HG03520 (cell line): ENCODE data around the gene HSPA12A.

Experiments
- ATAC-seq: cut with Tn5 transposase; IDR thresholded peaks from one replicate; pipeline ENCODE4 v1.9.1; 2021; ENCODE audit warnings: mild to moderate bottlenecking, moderate library complexity; ENCODE audit not compliant: unreplicated experiment

The HSPA12A gene

GRCh38 chr10:116742367-116743265, at the start of gene HSPA12A:
Gene HSPA12A (minus strand): TSS chr10:116742566. CDS start chr10:116742469, 97 bp downstream.
- peak; percentile 90 for ATAC-seq

GRCh38 chr10:116791241-116791640, 48.9 kb upstream of the HSPA12A start:
- ATAC-seq: no peak

GRCh38 chr10:116787893-116788665, 45.7 kb upstream of the HSPA12A start:
- ATAC-seq: peak; percentile 79

GRCh38 chr10:116787053-116787659, 44.8 kb upstream of the HSPA12A start:
- ATAC-seq: no peak

- ATAC-seq: no peak
Observed at GRCh38 chr10:116785867-116786266, 43.5 kb upstream of the HSPA12A start.

- no peak for ATAC-seq
Observed at GRCh38 chr10:116785282-116785681, 42.9 kb upstream of the HSPA12A start.

GRCh38 chr10:116784651-116785050, 42.3 kb upstream of the HSPA12A start:
- ATAC-seq: no peak

GRCh38 chr10:116784035-116784434, 41.7 kb upstream of the HSPA12A start:
- no peak for ATAC-seq

- ATAC-seq: no peak
Observed at GRCh38 chr10:116783011-116783655, 40.8 kb upstream of the HSPA12A start.

- no peak for ATAC-seq
Observed at GRCh38 chr10:116781370-116781884, 39.1 kb upstream of the HSPA12A start.

GRCh38 chr10:116780691-116781205, 38.4 kb upstream of the HSPA12A start:
- no peak for ATAC-seq

- ATAC-seq: no peak
Observed at GRCh38 chr10:116779076-116779687, 36.8 kb upstream of the HSPA12A start.

GRCh38 chr10:116777006-116777405, 34.6 kb upstream of the HSPA12A start:
- ATAC-seq: no peak

- no peak for ATAC-seq
Observed at GRCh38 chr10:116775488-116776400, 33.4 kb upstream of the HSPA12A start.

GRCh38 chr10:116774728-116775151, 32.4 kb upstream of the HSPA12A start:
- no peak for ATAC-seq

GRCh38 chr10:116772909-116773705, 30.7 kb upstream of the HSPA12A start:
- no peak for ATAC-seq

GRCh38 chr10:116771959-116772585, 29.7 kb upstream of the HSPA12A start:
- no peak for ATAC-seq
